ENCODE data around the gene ROM1. TPM values are rescaled to one million over a fixed set of nuclear protein-coding genes. Genes with fewer than 3 reads are reported as not detected.

The ROM1 gene
- total RNA-seq, 1 donor from 2014 or later, result 2.0 TPM

- intact Hi-C loops (cut with micrococcal nuclease), result no loop called here
- peaks cover 52% of the 10 kb centered on the region for H3K4me1 ChIP-seq
Observed at GRCh38 chr11:62664405-62665074, 51.5 kb downstream of the ROM1 start.

More at GRCh38 chr11:62664405-62665074, 51.5 kb downstream of the ROM1 start:
- Histone ChIP-seq H3K4me3 (peak overlapping the region; percentile 93), H3K36me3 (peaks cover 21% of the 10 kb centered on the region), H3K27me3 (ENCODE audit: low read depth) (no peaks in the 10 kb centered on the region), H3K27ac (replicated peaks) (peak overlapping the region; percentile 95), H3K9me3 (replicated peaks) (no peaks in the 10 kb centered on the region)
- peak; percentile 20 for DNase-seq
- TF ChIP-seq CTCF (IDR thresholded peaks at IDR 0.05; ENCODE audit: borderline replicate concordance), result no peak

Small RNAs within 50 kb of the gene (microRNA-seq; reads per million reads assigned to microRNA genes)
- 0.94 reads per million for gene MIR6747

Other genes starting within 250 kb of the ROM1 start
- gene SCGB1A1, start 194.2 kb upstream of the ROM1 start, total RNA-seq, result not detected
- gene AHNAK, start 66.5 kb upstream of the ROM1 start, total RNA-seq, result 290 TPM
- 958 TPM for gene EEF1G, start 39.4 kb upstream of the ROM1 start, total RNA-seq
- gene TUT1, start 21.7 kb upstream of the ROM1 start, total RNA-seq, result 12.5 TPM
- 26.3 TPM for gene MTA2, start 11.4 kb upstream of the ROM1 start, total RNA-seq
- 14.6 TPM for gene EML3, start 482 bp upstream of the ROM1 start, total RNA-seq
- 13.2 TPM for gene B3GAT3, start 8.7 kb downstream of the ROM1 start, total RNA-seq
- 90.2 TPM for gene GANAB, start 33.4 kb downstream of the ROM1 start, total RNA-seq
- 10.1 TPM for gene INTS5, start 40.0 kb downstream of the ROM1 start, total RNA-seq
- 31.1 TPM for gene C11orf98, start 52.0 kb downstream of the ROM1 start, total RNA-seq
- 5.0 TPM for gene CSKMT, start 52.1 kb downstream of the ROM1 start, total RNA-seq
- 6.9 TPM for gene UQCC3, start 58.4 kb downstream of the ROM1 start, total RNA-seq
- gene LBHD1, start 59.0 kb downstream of the ROM1 start, total RNA-seq, result 2.1 TPM
- gene UBXN1, start 65.8 kb downstream of the ROM1 start, total RNA-seq, result 82.3 TPM
- 2.7 TPM for gene LRRN4CL, start 76.3 kb downstream of the ROM1 start, total RNA-seq
- 18.4 TPM for gene BSCL2, start 94.2 kb downstream of the ROM1 start, total RNA-seq
- gene GNG3, start 94.4 kb downstream of the ROM1 start, total RNA-seq, result not detected
- gene HNRNPUL2, start 114.2 kb downstream of the ROM1 start, total RNA-seq, result 37.6 TPM
- 12.9 TPM for gene TTC9C, start 115.2 kb downstream of the ROM1 start, total RNA-seq
- 9.5 TPM for gene ZBTB3, start 140.9 kb downstream of the ROM1 start, total RNA-seq
- 43.4 TPM for gene POLR2G, start 148.3 kb downstream of the ROM1 start, total RNA-seq
- gene TAF6L, start 158.1 kb downstream of the ROM1 start, total RNA-seq, result 8.0 TPM
- 20.5 TPM for gene TMEM179B, start 174.1 kb downstream of the ROM1 start, total RNA-seq
- 24.1 TPM for gene TMEM223, start 178.7 kb downstream of the ROM1 start, total RNA-seq
- 43.2 TPM for gene NXF1, start 192.2 kb downstream of the ROM1 start, total RNA-seq
- 16.7 TPM for gene STX5, start 218.8 kb downstream of the ROM1 start, total RNA-seq
- not detected for gene TEX54, start 219.6 kb downstream of the ROM1 start, total RNA-seq
- gene WDR74, start 226.3 kb downstream of the ROM1 start, total RNA-seq, result 24.3 TPM